HG03175 (cell line): Measurements from ENCODE around the gene TGFBR1.
"Not testable (repeated sequence)": the region's sequence is repeated elsewhere in the genome, so short reads cannot be mapped to it uniquely, and the experiment has no call there.

Experiments
- ATAC-seq: cut with Tn5 transposase; IDR thresholded peaks from one replicate; pipeline ENCODE4 v1.9.1; 2021; ENCODE audit warnings: mild to moderate bottlenecking, moderate library complexity; ENCODE audit not compliant: unreplicated experiment

Gene TGFBR1

DNA sequence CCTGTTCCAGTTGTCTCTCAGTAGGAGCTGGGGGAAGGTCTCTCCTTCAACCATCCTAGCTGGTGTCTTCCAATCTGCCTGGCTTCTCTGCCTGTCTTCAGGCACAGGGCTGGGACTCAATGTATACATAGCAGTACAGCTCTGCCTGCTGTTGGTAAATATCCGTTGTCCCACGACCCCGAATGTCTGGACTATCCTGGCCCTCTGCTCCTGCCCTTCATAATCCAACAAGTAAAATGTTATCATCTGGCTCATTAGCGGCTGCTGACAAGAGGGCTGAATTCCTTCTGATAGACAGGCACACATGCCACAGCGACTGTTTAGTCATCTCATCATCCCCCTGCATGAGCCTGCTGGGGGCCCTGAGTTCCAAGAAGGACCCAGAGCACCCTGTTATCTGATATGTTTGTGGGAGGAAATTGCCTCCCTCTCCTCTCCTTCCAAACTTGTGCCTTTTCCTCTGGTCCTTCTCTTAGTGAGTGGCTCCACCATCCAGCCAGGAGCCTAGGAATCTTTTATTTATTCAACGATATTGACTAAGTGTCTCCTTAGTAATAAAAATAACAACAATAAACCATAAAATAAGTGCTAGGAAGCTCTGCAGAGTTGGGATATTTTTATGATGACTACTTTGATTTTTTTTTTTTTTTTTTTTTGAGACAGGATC lies 29.5 kb upstream of the TGFBR1 start:
- ATAC-seq = no peak

DNA sequence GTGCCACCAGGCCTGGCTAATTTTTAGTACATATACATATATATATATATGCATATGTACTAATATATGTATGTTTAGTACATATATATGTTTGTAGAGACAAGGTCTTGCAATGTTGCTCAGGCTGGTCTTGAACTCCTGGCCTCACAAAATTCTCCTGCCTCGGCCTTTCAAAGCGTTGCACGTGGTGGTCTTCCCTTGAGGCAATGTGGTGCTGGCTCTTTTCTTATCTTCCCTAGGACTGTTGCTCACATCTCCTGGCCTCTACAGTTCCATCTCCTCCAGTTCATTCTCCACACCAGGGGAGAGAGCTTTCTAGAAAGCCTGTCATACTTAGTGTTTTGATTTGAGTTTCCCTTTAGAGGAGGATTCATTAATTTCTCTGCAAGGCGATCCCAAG lies 28.9 kb upstream of the TGFBR1 start:
- ATAC-seq = no peak

DNA sequence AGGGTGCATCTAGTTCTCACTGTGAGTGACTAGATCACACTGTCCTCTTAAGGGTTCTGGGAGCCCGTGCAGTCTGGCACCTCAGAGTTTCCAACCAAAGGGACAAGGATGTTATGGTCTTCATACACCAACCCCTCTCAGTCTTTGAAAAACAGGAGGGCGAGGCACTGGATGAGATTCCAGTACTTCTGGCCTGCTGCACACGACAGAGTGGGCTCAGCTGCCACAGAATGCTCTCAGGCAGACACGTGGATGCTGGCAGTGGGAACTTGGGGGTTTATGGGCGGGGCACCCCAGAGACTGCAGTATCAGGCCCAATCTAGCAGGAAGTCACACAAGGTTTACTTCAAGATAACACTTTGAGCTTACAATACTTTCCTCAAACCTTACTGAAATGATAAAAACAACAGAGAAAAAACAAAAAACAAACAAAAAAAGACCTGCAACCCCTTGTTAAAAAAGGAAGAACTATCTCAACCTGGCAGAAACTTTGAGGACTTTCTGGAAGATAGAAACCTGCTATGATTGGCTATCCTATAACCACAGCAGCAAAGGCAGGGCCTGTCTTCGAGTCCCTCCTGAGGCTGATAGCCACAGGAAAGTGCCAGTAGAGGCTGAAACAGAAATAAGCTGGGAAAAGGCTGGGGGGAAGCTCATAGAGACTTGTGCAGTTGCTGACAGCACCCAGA lies 28.3 kb upstream of the TGFBR1 start:
- peak; percentile 51 for ATAC-seq

DNA sequence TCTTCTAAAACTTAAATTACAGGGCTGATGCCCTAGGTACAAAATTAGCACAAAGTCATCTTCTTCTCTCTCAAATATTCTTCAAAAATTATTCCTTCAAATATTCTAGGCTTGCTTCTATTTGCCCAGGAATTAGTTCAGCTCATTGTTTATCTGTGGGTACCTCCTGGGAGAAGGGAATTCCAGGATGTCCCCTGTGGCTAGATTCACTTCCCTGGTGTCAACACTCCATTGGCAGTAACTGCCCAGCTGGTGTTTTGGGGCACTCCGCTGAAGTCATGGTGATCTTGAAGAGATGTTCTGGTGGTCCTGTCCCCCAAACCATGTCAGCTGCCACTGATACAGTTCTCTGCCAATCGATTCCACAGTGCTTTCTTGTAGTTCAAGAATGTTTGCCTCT lies 26.2 kb upstream of the TGFBR1 start:
- ATAC-seq = no peak

DNA sequence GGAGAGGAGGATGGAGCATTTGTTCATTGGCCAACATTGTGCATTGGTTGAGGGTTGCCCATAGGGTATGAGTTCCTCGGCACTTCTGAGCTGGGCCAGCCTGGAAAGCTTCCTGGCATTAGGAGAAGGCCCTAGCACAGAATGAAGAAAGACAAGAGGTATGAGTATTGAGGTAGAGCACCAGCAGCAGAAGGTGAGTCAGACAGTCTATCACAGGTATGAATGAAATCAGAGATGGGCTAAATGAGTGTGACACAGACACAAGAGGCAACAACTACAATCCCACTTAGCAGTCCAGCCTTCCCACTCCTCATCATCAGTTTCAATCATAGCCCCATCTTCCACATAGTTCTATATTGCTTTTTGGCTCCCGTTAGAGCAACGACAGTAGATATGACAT lies 25.4 kb upstream of the TGFBR1 start:
- no peak for ATAC-seq

DNA sequence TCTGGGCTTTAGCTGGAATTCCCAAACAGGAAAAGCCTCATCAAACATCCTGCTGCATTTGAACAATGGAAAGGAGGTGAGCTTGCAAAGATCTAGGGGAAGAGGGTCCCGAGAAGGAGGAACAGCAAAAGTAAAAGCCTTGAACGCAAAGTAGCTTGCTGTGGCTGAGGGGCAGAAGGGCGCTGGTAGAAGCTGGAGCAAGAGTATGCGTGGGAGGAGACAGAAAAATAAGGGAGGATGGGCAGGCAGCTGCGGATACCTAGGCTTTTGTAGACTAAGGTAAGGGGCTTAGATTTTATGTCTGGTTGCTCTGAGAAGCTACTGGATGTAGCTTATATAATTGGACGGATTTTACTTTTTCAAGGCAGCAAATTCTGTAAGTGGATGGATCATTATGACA lies 21.9 kb upstream of the TGFBR1 start:
- no peak for ATAC-seq

DNA sequence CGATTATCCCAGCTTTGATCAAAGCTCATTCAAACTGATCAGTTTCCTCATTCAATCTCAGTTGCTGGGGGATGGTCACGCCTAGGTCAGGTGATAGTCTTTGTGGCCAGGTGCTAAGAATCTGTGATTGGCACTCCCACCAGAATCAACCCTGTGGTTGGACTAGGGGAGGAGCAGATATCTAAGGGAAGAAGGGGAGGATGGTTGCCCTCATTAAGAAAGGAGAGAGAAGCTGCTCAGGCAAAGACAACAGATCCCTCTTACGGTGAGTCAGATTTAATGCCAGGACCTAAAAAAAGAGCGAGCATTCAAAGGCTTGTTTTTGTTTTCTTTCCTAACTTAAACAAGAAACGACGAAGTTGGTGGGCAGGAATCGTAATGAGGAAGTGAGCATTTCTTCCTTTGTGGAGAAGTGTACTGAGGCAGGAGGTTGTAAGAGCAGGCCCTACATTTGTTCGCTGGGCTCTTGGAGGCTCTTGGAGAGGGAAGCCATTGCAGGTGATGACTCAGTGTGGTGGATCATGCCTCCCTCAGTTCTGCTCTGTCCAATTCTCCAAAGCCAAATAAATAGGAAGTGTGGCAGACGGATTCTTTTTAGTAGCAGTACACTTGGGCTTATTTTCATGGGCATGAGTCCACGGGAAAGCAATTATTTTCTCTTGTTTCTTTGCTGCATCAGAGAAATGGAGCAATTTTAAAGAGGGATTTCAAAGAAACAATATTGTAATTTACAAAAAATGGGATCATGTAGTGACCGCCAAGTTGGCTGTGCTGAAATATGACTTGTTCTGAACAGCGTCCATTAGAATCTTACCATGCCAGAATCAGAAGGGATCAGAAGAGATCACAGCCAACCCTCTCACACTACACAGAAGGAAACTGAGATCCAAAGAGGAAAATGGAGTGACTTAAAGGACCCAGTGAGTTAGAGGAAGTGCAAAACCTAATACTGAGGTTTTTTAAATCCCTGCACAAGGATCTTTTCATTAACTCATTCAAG lies 18.7 kb upstream of the TGFBR1 start:
- ATAC-seq = no peak

DNA sequence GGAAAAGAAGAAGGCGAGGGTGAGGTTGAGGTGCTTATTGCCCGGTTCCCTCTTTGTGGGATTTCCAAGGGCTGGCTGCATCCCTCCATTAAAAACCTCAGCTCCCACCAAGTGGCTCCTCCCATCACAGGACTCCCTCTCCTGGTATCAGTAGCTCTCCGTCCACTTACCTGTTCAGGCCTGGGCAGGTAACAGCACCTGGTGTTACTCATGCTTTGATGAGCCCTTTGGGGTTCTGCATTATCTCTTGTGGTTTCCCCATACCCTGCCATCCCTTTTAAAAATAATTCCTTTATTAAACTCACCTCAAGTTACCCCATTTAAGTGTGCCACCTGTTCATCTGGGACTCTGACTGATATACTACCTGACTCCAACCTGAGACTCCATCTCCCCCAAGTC lies 17.5 kb upstream of the TGFBR1 start:
- no peak for ATAC-seq

DNA sequence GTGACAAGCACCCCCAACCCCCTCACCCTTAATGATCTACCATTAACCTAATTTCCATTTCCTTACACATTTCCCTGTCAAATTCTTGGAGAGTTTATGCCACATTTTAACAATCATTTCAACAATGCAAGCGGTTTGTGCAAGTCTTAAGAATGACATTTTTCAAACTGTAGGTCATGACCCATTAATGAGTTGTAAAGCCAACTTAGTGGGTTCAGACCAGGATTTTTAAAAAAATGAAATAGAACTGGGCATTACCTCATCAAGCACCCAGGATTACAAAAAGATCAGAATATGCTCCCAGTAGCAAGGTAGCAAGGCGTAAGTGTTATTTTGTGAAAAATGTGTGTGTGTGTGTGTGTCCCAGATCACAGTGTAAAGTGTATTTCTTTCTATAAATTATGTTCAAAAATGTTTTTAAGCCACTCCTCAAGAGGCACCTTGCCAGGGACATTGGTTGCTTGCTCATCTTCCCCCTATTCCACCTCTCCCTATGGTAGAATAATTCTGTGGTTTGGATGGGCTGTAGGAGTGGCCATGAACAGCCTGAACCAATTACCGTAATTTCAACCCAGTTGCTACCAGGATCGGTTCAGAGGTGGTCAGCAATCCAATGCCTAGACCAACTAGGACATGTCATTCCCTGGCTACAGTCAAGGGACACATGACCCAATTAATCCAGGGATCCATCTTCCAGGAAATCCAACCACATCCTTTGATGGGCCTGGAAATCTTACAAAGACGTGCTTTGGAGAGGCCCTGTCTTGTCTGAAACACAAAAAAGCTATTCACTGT lies 14.4 kb upstream of the TGFBR1 start:
- no peak for ATAC-seq

DNA sequence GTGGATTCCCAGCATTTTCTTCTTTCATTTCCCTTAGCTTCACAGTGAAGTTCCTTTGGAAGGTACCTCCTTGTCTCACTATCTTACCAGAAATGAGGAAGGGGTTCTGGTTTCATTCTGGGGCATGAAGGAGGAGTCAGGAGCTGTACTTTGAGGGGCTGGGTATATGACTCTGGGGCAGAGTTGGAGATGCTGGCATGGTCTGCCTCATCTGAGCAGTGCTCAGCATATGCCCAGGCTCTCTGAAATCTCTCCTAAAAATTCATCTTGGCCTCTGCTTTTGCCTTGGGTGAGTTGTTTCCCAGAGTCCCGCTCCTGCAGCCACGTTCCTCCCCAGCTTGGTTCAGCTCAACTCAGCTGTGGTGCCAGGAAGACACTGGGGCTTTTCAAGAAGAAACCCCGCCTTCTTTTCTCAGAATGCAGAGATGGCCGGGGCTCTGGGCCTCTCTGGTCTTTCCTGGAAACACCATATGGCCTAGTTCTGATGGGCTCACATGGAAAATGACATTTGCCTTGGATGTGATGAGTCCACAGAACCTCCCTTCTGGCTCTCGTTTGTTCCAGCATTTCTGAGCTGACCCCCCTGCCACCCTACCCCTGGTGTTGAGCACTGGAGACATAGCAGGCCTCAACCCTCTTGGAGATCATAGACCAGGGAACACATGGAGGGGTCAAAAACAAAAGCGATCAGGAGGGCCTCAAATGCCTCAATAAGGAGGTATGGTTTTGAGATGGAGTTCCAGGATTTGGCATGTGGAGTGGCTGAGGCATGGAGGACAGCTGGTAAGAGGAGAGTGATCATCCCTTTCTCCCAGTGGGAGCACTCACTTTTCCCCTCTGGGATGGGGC lies 12.0 kb upstream of the TGFBR1 start:
- no peak for ATAC-seq

DNA sequence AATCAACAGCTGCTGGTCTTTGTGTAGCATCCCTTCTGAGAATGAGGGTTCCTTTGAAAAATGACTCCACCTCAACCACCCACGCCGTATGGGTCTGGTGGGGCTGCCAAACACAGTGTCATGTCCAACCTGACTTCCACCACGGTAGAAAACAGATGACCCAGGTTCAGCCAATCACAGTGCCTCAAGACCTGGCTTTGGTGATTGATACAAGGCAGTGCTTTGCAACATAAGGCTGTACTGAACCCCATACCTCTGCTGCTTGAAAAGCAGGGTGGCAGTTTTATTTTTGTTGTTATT lies 11.5 kb upstream of the TGFBR1 start:
- no peak for ATAC-seq

DNA sequence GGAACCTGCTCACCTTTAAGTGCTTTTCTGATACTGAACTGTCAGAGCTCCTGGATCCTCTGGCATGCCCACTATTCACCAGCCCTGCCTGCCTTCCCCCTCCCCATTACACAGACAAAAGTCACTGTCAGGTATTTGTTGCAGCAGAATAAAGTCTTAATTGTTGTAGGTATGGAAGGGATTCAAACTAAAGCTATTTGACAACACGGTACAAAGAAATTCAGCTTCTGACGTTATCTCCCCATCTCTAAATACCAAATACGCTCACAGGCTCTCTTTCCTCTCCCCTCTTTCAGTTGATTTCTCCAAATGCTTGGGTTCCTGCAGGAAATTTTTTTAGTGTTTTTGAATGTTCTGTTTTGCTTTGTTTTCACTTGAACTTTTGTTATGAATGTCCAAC lies 9.3 kb upstream of the TGFBR1 start:
- ATAC-seq = no peak

DNA sequence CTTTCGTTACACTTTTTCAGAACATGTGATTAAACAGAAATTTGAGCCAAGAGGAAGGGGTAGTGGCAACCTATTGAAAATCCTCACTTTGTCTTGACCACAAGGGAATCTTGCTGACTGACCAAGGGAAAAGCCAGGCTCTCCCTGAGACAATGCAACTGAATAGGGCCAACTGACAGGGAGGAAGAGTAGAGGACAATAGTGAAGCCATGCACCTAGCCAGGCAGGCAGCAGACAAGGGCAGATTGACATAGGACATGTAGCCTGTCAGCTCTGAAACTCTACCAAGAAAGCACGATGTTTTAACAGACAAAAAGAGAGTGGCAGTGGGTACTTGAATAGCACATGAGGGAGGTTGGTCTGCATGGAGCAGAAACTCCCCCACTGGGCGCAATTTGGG lies 8.5 kb upstream of the TGFBR1 start:
- ATAC-seq = no peak

DNA sequence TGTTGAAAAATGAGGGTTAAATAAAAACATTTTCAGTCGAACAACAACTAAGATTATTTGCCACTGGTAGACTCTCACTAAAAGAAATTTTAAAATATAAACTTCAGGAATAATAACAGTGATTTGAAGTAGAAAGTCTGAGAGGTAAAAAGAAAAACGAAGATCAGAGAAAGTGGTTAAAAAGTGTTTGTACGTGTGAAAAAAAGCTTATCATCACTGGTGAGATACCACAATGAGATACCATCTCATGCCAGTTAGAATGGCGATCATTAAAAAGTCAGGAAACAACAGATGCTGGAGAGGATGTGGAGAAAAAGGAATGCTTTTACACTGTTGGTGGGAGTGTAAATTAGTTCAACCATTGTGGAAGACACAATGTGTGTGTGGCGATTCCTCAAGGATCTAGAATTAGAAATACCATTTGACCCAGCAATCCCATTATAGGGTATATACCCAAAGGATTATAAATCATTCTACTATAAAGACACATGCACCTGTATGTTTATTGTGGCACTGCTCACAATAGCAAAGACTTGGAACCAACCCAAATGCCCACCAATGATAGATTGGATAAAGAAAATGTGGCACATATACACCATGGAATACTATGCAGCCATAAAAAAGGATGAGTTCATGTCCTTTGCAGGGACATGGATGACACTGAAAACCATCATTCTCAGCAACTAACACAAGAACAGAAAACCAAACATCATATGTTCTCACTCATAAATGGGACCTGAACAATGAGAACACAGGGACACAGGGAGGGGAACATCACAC lies 4.9 kb upstream of the TGFBR1 start:
- not testable (repeated sequence) for ATAC-seq

DNA sequence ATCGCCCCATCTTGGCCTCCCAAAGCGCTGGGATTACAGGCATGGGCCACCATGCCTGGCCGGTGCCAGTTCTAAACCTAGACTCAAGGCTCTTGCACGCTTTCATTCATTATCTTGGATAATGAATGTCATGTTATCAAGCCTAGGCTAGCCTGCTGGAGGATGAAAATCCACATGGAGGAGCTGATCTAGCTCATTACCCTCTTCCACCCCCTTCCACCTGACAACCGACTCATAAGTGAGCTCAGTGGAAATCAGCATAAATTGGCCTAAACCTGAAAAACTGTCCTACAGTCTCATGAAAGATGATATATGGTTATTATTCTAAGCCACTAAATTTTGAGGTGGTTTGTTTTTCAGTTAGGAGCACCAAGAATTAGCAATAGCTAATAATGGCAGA lies 3.6 kb upstream of the TGFBR1 start:
- no peak for ATAC-seq

DNA sequence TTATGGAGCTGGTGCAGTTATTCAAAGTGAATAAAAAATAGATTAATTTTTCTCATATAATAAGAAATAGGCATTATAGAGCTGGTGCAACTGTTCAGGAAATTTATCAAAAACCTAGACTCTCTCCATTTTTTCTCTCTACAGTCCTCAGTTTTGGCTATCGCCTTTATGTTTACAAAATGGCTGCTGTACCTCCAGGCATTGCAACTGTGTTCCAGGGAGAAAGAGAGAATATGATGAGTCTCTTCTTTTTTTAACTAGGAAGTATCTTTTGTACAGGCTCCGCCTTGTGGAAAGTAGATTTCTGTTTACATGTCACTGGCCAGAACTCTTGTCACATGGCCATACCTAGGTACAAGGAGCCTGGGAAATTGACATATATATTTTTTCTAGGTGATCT lies 3.1 kb upstream of the TGFBR1 start:
- no peak for ATAC-seq

DNA sequence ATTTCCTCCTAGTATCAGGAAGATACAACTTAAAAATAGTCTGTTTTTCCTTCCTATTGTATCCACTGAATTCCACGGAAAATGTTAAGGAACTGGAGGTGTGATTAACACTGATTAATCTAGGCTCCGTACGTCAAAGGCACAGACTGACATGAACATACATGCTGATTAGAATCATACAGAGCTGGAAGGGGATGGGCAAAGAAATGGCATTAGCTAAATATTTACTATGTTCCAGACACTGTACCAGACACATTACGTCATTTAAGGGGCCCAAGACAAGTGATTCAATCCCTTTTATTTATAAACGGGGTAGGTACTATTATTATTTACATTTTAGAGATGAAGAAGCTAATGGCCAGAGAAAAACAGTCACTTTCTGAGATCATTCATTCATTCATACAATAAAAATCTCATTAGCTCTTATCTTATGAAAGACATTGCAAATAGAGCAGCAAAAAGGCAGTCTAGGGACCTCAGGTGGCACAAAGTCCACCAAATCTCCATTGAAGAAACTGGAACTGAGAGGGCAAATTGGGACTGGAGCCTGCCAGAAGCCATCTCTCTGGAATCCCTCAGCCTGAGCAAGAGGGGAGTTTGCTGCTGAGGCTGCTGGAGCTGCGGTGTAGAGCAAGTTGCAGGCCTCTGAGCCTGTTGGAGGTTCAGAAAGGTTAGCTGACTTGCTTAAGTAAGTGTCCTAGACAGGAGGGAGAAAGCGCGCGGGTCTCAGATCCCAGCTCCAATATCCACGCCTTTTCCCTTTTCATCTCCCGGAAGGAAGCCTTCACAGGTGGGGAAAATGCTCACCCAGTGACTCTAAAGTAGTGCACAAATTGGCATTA lies 1.6 kb upstream of the TGFBR1 start:
- ATAC-seq = no peak

DNA sequence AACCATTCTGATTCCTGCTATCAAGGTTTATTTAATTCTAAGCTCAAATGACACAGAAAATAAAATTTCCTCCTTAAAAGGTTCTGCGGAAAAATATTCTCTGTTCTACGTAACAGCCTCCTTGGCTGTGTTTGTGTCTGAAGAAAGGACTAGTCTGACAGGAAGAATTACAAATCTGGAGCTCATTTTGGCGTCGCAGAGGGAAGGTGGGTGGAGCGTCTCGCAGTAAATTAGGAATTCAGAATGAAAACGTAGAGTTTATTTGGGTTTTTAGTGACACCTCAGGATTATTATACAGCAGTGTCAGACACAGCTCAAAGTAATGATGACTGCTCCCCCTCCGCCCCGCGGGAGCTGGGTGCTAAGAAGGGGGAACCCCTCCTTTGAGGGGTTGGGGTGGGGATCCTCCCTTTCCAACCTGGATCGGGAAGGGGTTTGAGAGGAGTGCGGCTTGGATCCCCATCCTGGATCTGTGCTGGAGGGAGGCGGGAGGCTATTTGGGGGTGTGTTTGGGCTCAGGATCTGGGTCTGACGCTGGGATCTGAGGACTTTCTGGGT lies 933 bp upstream of the TGFBR1 start:
- ATAC-seq = no peak
